IPS DF 6.9 (cell line): Measurements from ENCODE around the gene FBLN1.

Source experiments
- DNase-seq: peaks from one replicate; pipeline ENCODE4 v3.0.0-alpha.2; 2013; ENCODE audit warnings: low read depth, low spot score
- H3K27ac ChIP-seq: one replicate; pipeline ENCODE4 v1.5.1; 2013; ENCODE audit warnings: low read length, control low read depth
- H3K27me3 ChIP-seq: 2 replicates; pipeline ENCODE4 v1.6.1; 2013; ENCODE audit warnings: mild to moderate bottlenecking, low read length; ENCODE audit not compliant: control insufficient read depth, insufficient read depth
- H3K36me3 ChIP-seq: 2 replicates; pipeline ENCODE4 v1.6.1; 2013; ENCODE audit warnings: low read length; ENCODE audit not compliant: control insufficient read depth, insufficient read depth
- H3K4me1 ChIP-seq: 2 replicates; pipeline ENCODE4 v1.6.1; 2013; ENCODE audit warnings: low read length; ENCODE audit not compliant: control insufficient read depth, insufficient read depth
- H3K4me3 ChIP-seq: 2 replicates; pipeline ENCODE4 v1.5.1; 2013; ENCODE audit warnings: mild to moderate bottlenecking, low read length
- H3K9me3 ChIP-seq: 2 replicates; pipeline ENCODE4 v1.6.1; 2013; ENCODE audit warnings: low read length, inconsistent platforms; ENCODE audit not compliant: control insufficient read depth, insufficient read depth
- WGBS: extraction: QIAGEN DNeasy Blood & Tissue Kit; methylation state at CpG from one replicate; pipeline ENCODE4 v1.1.7; 2013; ENCODE audit warnings: mixed read lengths, missing lambda C conversion rate; ENCODE audit not compliant: insufficient read length, insufficient coverage; 5-methylcytosine and 5-hydroxymethylcytosine counted together

The FBLN1 gene

GRCh38 chr22:45626198-45626651 is 123.5 kb downstream of the FBLN1 start:
- DNase-seq: no peak
- no peaks in the 10 kb centered on the region for H3K9me3 ChIP-seq
- H3K27me3 ChIP-seq: no peaks in the 10 kb centered on the region
- H3K36me3 ChIP-seq: no peaks in the 10 kb centered on the region
- no CpG with 5 or more reads among the region's 22 CpGs for WGBS
- H3K4me1 ChIP-seq: peaks cover 4% of the 10 kb centered on the region
- no peak overlapping the region for H3K4me3 ChIP-seq
- no peak overlapping the region for H3K27ac ChIP-seq

DNA sequence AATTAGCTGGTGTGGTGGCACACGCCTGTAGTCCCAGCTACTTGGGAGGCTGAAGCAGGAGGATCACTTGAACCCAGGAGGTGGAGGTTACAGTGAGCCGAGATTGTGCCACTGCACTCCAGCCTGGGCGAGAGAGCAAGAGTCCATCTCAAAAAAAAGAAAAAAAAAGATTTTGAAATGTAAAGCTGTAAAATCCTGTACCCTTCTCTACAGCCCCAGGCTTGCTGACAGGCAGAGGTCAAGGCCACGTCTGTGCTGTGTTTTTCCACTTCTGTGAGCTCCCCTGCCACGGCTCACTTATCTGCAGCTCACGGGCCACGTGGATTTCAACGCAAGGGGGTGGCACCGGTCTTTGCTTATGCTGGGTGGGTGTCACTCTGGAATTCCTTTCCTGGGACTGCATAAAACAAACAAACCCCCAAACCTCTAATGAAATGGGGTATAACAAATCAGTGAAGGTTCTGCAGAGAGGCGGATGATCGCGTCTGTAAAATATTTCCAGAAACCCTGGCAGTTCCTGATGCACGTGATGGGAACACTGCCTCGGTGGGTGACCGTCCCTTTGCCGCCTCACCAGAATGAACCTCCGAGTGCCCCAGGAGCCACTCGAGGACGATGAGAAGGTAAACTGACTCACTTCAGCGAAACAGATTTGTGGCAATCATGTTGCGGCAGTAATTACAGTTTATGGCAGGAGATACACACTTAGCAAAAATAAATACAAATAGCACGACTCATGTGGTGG is 125.0 kb downstream of the FBLN1 start:
- Histone ChIP-seq H3K9me3 (no peaks in the 10 kb centered on the region), H3K27ac (no peak overlapping the region), H3K27me3 (no peaks in the 10 kb centered on the region), H3K4me1 (peaks cover 7% of the 10 kb centered on the region), H3K4me3 (no peak overlapping the region), H3K36me3 (no peaks in the 10 kb centered on the region)
- DNase-seq: no peak
- WGBS: no CpG with 5 or more reads among the region's 22 CpGs

GRCh38 chr22:45628515-45628914 is 125.8 kb downstream of the FBLN1 start:
- WGBS: no CpG with 5 or more reads among the region's 5 CpGs
- H3K27ac ChIP-seq: no peak overlapping the region
- peaks cover 7% of the 10 kb centered on the region for H3K4me1 ChIP-seq
- no peaks in the 10 kb centered on the region for H3K27me3 ChIP-seq
- no peak for DNase-seq
- H3K9me3 ChIP-seq: no peaks in the 10 kb centered on the region
- H3K36me3 ChIP-seq: no peaks in the 10 kb centered on the region
- H3K4me3 ChIP-seq: no peak overlapping the region

DNA sequence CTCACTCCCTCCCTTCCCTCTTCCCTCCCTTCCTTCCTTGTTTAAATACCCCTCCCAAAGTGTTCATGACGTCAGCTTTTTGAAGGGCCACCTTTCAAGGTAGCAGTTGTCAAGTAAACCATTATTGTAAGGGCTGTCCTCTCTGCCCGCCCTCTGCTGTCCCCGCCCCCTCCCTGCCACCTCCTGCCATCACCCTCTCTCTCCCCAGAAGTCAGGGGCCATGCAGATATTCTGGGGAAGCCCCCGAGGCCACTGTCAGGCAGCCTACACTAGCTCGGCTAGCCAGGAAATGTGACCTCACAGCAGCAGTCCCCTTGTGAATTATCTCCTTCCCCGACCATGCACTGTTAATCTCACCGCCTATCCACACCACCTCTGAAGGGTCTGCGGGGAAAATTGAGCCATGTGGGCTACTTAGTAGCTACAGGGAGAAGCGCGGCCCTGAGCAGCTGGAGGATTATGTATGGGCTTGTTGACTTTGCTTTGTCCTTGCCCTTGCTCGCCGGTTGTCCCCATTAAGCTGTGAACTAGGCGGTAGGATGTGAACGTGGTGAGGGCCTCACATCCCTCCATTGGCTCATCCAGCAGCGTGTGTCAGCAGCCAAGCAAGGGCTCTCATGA is 126.9 kb downstream of the FBLN1 start:
- no peaks in the 10 kb centered on the region for H3K36me3 ChIP-seq
- WGBS: no CpG with 5 or more reads among the region's 15 CpGs
- no peak overlapping the region for H3K4me3 ChIP-seq
- H3K9me3 ChIP-seq: no peaks in the 10 kb centered on the region
- H3K27me3 ChIP-seq: no peaks in the 10 kb centered on the region
- H3K27ac ChIP-seq: no peak overlapping the region
- H3K4me1 ChIP-seq: peaks cover 7% of the 10 kb centered on the region
- DNase-seq: no peak

DNA sequence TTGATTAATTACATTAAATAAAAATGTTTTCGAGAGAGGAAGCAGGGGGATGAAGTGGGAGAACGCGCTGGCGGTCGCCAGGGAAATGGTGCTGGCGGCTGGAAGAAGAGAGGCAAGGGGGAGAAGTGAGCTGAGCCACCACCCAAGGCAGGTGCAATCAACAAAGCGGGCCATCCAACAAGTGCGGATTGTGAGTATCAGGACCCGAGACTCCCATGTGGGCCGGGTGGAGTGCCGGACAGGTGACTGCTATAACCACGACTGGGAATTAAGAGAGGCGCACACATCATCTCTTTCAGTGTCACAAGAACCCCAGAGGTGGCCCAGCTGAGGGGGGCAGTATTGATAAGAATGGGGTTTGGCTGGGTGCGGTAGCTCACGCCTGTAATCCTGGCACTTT is 127.8 kb downstream of the FBLN1 start:
- no peak overlapping the region for H3K27ac ChIP-seq
- peaks cover 7% of the 10 kb centered on the region for H3K4me1 ChIP-seq
- WGBS: no CpG with 5 or more reads among the region's 15 CpGs
- no peak for DNase-seq
- no peaks in the 10 kb centered on the region for H3K36me3 ChIP-seq
- H3K27me3 ChIP-seq: no peaks in the 10 kb centered on the region
- H3K9me3 ChIP-seq: no peaks in the 10 kb centered on the region
- no peak overlapping the region for H3K4me3 ChIP-seq

- H3K4me1 ChIP-seq: peaks cover 7% of the 10 kb centered on the region
- H3K9me3 ChIP-seq: no peaks in the 10 kb centered on the region
- H3K27ac ChIP-seq: no peak overlapping the region
- no peaks in the 10 kb centered on the region for H3K27me3 ChIP-seq
- no peak overlapping the region for H3K4me3 ChIP-seq
- WGBS: no CpG with 5 or more reads among the region's 12 CpGs
- no peak for DNase-seq
- H3K36me3 ChIP-seq: no peaks in the 10 kb centered on the region
These were observed 128.6 kb downstream of the FBLN1 start for GRCh38 chr22:45631140-45631840.

GRCh38 chr22:45631841-45632238 is 129.2 kb downstream of the FBLN1 start:
- Histone ChIP-seq H3K4me3 (no peak overlapping the region), H3K27ac (no peak overlapping the region), H3K36me3 (no peaks in the 10 kb centered on the region), H3K9me3 (no peaks in the 10 kb centered on the region), H3K4me1 (peaks cover 7% of the 10 kb centered on the region), H3K27me3 (no peaks in the 10 kb centered on the region)
- no peak for DNase-seq
- WGBS: no CpG with 5 or more reads among the region's 7 CpGs

DNA sequence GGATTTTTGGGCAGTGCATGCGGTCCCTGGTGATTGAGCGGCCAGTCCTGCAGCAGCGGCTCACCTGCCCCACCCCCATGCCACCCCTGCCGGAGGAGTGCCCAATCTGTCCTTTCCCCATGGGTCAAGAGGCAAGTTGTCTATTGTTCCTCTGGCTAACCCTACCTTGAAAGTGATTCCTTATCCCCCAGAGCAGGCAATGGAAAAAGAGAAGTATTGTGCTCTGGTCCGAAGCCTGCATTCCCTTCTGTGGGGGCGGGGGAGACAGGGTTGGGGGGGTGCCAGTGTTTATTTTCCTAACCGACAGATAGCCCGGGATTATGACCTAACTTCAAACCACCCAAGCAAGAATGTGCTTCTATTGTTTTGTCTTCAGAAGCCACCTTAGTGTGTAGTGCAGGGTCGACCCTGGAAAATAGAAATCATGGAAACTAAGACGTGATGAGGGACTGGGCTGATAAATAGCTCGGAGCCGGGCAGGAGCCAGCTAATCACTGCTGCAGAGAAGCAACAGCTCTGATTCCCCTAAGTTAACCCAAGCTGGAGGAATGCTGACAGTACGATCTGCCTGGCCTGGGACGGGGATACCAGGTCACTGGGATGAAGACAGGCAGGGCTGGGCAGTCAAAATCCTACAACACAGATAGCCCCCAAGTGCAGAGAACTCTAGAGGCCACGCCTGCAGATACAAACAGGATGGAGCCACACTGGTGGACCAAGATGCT is 130.3 kb downstream of the FBLN1 start:
- DNase-seq: no peak
- Histone ChIP-seq H3K4me3 (no peak overlapping the region), H3K4me1 (peaks cover 6% of the 10 kb centered on the region), H3K9me3 (no peaks in the 10 kb centered on the region), H3K27ac (no peak overlapping the region), H3K27me3 (no peaks in the 10 kb centered on the region), H3K36me3 (no peaks in the 10 kb centered on the region)
- WGBS: no CpG with 5 or more reads among the region's 15 CpGs

DNA sequence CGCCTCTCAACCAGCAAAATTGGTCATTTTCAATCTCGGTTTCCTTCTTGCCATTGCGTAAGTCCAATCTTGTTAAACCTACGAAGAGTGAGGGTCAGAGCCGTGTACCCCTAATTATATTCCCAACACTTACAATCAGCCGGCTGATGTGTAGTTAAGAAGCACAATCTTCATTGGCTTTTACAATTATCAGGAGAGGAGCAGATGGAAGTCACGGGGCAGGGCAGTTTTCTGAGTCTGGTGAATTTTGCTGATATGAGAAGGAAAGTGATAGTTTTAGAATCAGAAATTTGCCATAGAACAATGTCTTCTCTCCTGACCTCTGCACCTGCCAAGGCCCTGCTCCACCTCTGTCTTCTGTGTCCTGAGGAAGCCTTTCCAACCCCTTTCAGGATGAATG is 134.0 kb downstream of the FBLN1 start:
- H3K4me3 ChIP-seq: no peak overlapping the region
- H3K27ac ChIP-seq: no peak overlapping the region
- DNase-seq: no peak
- whole genome bisulfite sequencing: no CpG with 5 or more reads among the region's 7 CpGs
- peaks cover 1% of the 10 kb centered on the region for H3K4me1 ChIP-seq
- no peaks in the 10 kb centered on the region for H3K27me3 ChIP-seq
- no peaks in the 10 kb centered on the region for H3K36me3 ChIP-seq
- H3K9me3 ChIP-seq: no peaks in the 10 kb centered on the region

DNA sequence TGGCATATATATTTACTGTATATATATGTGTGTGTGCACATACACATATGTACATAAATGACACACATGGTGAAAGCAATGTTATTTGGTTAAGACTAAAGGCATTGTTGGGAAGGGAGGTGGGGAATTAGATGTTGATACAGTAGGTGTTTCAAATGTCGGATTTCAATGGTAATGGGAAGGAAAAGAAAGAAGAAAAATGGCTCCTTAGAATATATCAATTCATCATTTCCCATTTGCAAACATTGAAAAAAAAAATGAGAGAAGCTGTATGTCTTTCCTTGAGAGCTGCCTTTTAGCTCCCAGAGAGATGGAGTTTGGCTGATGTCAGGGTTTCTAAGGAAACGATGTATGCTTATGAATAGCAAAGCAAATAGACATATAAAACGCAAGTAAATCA is 135.5 kb downstream of the FBLN1 start:
- no peaks in the 10 kb centered on the region for H3K36me3 ChIP-seq
- H3K27me3 ChIP-seq: no peaks in the 10 kb centered on the region
- no peak for DNase-seq
- no peaks in the 10 kb centered on the region for H3K9me3 ChIP-seq
- H3K4me3 ChIP-seq: no peak overlapping the region
- 100% methylated on average over 1 of the region's 3 CpGs for WGBS
- peaks cover 1% of the 10 kb centered on the region; the same call in 1 of the 2 replicates for H3K4me1 ChIP-seq
- H3K27ac ChIP-seq: no peak overlapping the region
